OCI-LY3 (cell line): ENCODE results near the gene USP2.

Experiments
- H2AFZ ChIP-seq: fragments of 200-600, 300-600 bp; shearing (Covaris generic); 2 replicates; pipeline ENCODE4 v1.6.0; 2014; ENCODE audit warnings: antibody characterized with exemption, low read depth, low read length
- H3K27ac ChIP-seq: fragments of 200-600, 300-600 bp; sonication (generic); 2 replicates; pipeline ENCODE4 v1.5.1; 2014; ENCODE audit warnings: mild to moderate bottlenecking, low read length, moderate library complexity, mixed read lengths
- H3K27me3 ChIP-seq: fragments of 200-600, 300-600 bp; sonication (generic); 2 replicates; pipeline ENCODE4 v1.6.1; 2014; ENCODE audit warnings: low read depth, low read length, mixed read lengths
- H3K36me3 ChIP-seq: fragments of 200-600, 300-600 bp; sonication (generic); replicated peaks from 2 replicates; pipeline ENCODE3; 2014; ENCODE audit warnings: low read depth, low read length, mixed read lengths
- H3K4me1 ChIP-seq: fragments of 300-600, 200-600 bp; sonication (generic); 2 replicates; pipeline ENCODE4 v1.6.1; 2014; ENCODE audit warnings: low read length, mixed read lengths
- H3K4me2 ChIP-seq: fragments of 200-600, 300-600 bp; sonication (generic); 2 replicates; pipeline ENCODE4 v1.6.1; 2014; ENCODE audit warnings: low read length, mixed read lengths
- H3K4me3 ChIP-seq: fragments of 300-600, 200-600 bp; sonication (generic); 2 replicates; pipeline ENCODE4 v1.5.1; 2014; ENCODE audit warnings: antibody characterized with exemption, mild to moderate bottlenecking, low read length, moderate library complexity
- H3K79me2 ChIP-seq: fragments of 300-600, 200-600 bp; shearing (Covaris generic); 2 replicates; pipeline ENCODE4 v1.6.1; 2014; ENCODE audit warnings: mild to moderate bottlenecking, low read length, mixed read lengths
- H3K9ac ChIP-seq: fragments of 300-600, 200-600 bp; shearing (Covaris generic); 2 replicates; pipeline ENCODE4 v1.6.0; 2014; ENCODE audit warnings: mild to moderate bottlenecking, low read length, moderate library complexity
- H3K9me3 ChIP-seq: fragments of 200-600, 300-600 bp; shearing (Covaris generic); 2 replicates; pipeline ENCODE4 v1.6.1; 2014; ENCODE audit warnings: low read length, mixed read lengths; ENCODE audit not compliant: insufficient read depth
- H4K20me1 ChIP-seq: fragments of 200-600, 300-600 bp; sonication (generic); 2 replicates; pipeline ENCODE4 v1.6.1; 2016; ENCODE audit warnings: low read length, mixed read lengths; ENCODE audit not compliant: insufficient read depth
- EZH2phosphoT487 ChIP-seq: fragments of 200-600 bp; shearing (Covaris generic); IDR thresholded peaks from 2 replicates; pipeline ENCODE4 v1.6.1; 2018; ENCODE audit warnings: antibody characterized with exemption, mixed run types, low read depth
- TF ChIP-seq, protein P1 (sequence below): fragments of 200-600, 300-600 bp; sonication (generic); IDR thresholded peaks from 2 replicates; pipeline ENCODE4 v1.5.1; 2014; ENCODE audit warnings: antibody characterized with exemption, low read length, low read depth

USP2 gene

DNA sequence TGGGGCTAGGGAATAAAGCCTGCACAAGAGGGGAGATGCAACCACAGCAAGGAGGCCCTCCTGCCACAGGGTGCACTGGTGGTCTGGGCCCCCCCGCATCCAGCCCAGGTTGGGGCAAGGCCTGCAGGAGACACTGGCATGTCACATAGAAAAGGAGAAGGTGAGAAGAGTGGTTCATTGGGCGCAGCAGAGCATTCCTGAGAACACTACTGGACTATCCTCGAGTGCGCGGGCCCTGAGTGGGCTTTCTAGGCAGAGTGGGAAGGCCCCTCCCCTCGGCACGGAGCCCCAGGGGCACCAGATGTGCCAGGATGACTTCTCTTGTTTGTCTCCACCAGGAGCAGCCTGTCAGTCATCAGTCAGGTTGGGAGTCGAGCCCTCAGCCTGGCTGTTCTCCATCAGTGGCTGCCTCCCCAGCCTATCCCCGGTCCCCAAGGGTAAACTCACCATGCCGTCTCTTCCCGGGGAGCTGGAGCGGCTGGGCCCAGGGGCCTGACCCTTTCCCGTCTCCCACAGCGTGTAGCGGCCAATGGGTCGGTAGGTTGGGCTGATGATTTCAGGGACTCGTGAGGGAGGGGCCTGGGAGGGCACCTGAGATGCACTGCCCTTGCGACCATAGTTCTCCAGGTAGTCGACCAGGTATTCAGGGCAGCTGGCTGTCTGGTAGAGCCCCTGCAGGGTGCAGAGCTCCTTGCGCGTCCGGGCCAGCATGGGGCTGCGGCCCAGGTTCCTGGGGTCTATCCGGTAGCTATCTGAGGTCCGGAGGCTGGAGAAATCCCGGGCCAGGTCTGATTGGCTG is 9.0 kb downstream of the USP2 start:
- H3K4me3 ChIP-seq: no peak overlapping the region

DNA sequence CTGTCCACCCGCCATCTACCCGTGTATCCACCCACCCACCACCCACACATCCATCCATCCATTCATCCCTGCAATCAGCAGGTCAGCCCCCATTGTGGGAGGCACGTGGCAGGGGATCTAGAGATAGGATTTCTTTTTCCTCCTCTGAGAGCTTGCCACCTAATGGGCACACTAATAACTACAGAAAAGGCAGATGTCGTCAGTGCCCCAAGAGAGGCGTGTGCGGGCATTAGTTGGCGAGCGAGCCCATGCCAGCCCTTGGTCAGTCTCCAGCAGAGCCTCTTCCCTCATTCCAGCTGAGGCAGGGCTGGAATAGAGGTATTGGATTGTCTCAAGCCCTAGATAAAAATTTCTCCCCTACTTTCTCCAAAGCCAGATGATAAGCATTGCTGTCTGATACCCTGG is 9.7 kb downstream of the USP2 start:
- peaks cover 16% of the 10 kb centered on the region for H3K27me3 ChIP-seq
- no peaks in the 10 kb centered on the region for H3K9me3 ChIP-seq
- no peak overlapping the region for H3K27ac ChIP-seq
- H3K36me3 ChIP-seq: no peaks in the 10 kb centered on the region
- peak overlapping the region; percentile 35 for H3K4me2 ChIP-seq
- no peaks in the 10 kb centered on the region for H4K20me1 ChIP-seq
- 0 out of 2 replicates have a peak overlapping the region, but pooled peaks have one; percentile 16 for H2AFZ ChIP-seq
- no peak for TF ChIP-seq EZH2phosphoT487
- TF ChIP-seq, protein P1, sequence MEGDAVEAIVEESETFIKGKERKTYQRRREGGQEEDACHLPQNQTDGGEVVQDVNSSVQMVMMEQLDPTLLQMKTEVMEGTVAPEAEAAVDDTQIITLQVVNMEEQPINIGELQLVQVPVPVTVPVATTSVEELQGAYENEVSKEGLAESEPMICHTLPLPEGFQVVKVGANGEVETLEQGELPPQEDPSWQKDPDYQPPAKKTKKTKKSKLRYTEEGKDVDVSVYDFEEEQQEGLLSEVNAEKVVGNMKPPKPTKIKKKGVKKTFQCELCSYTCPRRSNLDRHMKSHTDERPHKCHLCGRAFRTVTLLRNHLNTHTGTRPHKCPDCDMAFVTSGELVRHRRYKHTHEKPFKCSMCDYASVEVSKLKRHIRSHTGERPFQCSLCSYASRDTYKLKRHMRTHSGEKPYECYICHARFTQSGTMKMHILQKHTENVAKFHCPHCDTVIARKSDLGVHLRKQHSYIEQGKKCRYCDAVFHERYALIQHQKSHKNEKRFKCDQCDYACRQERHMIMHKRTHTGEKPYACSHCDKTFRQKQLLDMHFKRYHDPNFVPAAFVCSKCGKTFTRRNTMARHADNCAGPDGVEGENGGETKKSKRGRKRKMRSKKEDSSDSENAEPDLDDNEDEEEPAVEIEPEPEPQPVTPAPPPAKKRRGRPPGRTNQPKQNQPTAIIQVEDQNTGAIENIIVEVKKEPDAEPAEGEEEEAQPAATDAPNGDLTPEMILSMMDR: peak; percentile 45
- no peak overlapping the region for H3K9ac ChIP-seq
- no peaks in the 10 kb centered on the region for H3K79me2 ChIP-seq
- peaks cover 15% of the 10 kb centered on the region for H3K4me1 ChIP-seq
- H3K4me3 ChIP-seq: no peak overlapping the region

More for the DNA sequence above, 9.0 kb downstream of the USP2 start:
- Histone ChIP-seq H3K4me1 (peaks cover 15% of the 10 kb centered on the region), H3K4me2 (no peak overlapping the region; the same call in 1 of the 2 replicates), H3K27me3 (peaks cover 14% of the 10 kb centered on the region), H3K9me3 (no peaks in the 10 kb centered on the region), H3K9ac (no peak overlapping the region), H4K20me1 (no peaks in the 10 kb centered on the region), H2AFZ (no peak overlapping the region), H3K27ac (no peak overlapping the region), H3K36me3 (no peaks in the 10 kb centered on the region), H3K79me2 (no peaks in the 10 kb centered on the region)
- TF ChIP-seq, protein P1: no peak

GRCh38 chr11:119371067-119371601 is 10.4 kb downstream of the USP2 start:
- Histone ChIP-seq H3K4me1 (peaks cover 15% of the 10 kb centered on the region), H3K9me3 (no peaks in the 10 kb centered on the region), H3K27me3 (peaks cover 16% of the 10 kb centered on the region), H3K79me2 (no peaks in the 10 kb centered on the region), H3K36me3 (no peaks in the 10 kb centered on the region), H3K4me3 (no peak overlapping the region), H3K27ac (no peak overlapping the region), H3K9ac (no peak overlapping the region), H4K20me1 (no peaks in the 10 kb centered on the region), H2AFZ (0 out of 2 replicates have a peak overlapping the region, but pooled peaks have one; percentile 16), H3K4me2 (peak overlapping the region; percentile 34; the same call in 1 of the 2 replicates)
- no peak for TF ChIP-seq EZH2phosphoT487
- TF ChIP-seq, protein P1: no peak

DNA sequence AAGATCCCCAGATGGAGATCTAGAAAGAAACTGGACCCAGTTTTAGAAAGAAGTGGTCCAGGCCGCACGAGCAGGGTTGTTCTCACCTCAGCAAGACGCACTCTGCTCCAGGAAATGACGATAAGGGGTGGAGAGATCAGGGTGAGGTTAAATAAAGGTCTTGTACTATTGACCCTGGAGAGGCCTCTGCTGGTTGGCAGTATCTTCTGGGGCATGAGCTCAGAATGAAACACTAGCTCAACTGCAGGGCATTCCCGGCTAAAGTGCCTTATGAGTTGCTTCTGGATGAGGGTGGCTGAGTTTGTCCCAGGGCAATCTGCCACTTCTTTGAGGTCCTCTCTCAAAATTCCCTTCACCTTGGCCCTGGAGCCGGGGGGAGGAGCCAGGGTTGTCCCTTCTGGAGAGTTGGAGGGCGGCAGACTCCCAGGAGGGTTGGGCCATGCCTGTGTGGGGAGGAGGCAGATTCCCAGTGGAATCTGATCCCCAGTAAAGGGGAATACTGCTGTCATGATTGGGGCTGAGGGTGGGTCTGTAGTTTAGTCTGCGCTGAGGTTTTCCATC is 10.9 kb downstream of the USP2 start:
- no peak overlapping the region for H3K4me2 ChIP-seq
- H3K27ac ChIP-seq: no peak overlapping the region
- H3K9me3 ChIP-seq: no peaks in the 10 kb centered on the region
- no peaks in the 10 kb centered on the region for H4K20me1 ChIP-seq
- no peak overlapping the region for H3K4me3 ChIP-seq
- peaks cover 15% of the 10 kb centered on the region for H3K4me1 ChIP-seq
- no peak overlapping the region for H3K9ac ChIP-seq
- TF ChIP-seq, protein P1: no peak
- TF ChIP-seq EZH2phosphoT487: no peak
- no peaks in the 10 kb centered on the region for H3K36me3 ChIP-seq
- H3K27me3 ChIP-seq: peaks cover 16% of the 10 kb centered on the region
- H3K79me2 ChIP-seq: no peaks in the 10 kb centered on the region
- no peak overlapping the region for H2AFZ ChIP-seq
